Fibroblast of skin of right quadriceps (primary cell): ENCODE data around the gene TIMP3.
A peak's percentile ranks its signal among the peaks of the same experiment; 100 is the strongest.

Source experiments
- DNase-seq: peaks from one replicate; pipeline ENCODE4 v3.0.0-alpha.2; 2013

Gene TIMP3

DNA sequence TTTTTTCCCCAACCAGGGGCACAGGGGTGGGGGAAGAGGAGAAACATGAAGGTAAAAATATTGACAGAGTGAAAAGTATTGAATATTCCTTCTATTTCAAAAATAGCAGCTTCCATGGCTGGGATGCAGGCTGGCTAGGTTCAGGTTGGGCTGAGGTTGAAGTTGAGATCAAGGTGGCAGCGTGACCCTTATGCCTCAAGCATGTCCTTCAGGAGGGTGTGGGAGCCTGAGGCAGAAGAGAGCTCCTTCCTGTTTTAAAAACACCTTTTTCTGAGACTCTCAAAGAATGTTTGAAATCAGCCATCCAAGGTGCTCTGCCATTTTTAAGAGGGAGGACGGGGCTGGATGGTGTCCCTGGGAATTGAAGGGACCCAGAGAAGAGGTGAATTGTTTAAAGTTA is 29.5 kb downstream of the TIMP3 start:
- no peak for DNase-seq

DNA sequence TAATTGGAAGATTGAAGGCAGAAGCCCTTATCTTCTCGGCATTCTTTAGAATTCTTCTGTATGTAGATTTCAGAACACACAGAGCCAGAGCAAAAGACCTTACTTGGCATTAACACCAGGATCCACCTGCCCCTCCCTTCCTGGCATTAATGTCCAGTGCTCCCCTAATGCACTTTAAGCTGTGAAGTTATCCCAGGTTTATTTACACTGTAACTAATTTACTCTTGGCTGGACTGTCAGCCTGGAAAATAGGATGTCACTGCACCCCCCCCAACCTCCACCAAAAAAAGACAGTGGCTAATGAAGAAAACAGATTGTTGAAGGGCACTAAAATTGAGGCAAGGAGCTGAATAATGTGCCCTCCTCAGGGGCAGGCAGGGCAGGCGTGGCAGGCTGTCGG is 30.1 kb downstream of the TIMP3 start:
- no peak for DNase-seq

DNA sequence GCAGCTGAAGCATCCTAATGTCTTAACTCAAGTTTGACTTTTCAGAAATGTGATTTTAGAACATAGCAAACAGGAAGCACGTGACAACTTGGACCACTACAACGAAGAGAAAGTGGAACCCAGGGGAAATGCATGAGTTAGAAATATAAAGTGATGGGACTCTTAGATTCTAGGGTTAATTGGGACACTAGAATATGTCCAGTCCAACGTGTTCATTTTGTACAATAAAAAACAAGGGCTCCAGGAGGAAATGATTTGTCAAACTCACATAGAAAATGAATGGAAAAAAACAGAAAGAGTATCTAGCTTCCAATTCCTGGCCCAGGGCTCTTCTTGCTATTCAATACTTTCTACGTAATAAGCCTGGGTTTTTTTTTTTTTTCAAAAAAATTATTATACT is 30.7 kb downstream of the TIMP3 start:
- DNase-seq = no peak

DNA sequence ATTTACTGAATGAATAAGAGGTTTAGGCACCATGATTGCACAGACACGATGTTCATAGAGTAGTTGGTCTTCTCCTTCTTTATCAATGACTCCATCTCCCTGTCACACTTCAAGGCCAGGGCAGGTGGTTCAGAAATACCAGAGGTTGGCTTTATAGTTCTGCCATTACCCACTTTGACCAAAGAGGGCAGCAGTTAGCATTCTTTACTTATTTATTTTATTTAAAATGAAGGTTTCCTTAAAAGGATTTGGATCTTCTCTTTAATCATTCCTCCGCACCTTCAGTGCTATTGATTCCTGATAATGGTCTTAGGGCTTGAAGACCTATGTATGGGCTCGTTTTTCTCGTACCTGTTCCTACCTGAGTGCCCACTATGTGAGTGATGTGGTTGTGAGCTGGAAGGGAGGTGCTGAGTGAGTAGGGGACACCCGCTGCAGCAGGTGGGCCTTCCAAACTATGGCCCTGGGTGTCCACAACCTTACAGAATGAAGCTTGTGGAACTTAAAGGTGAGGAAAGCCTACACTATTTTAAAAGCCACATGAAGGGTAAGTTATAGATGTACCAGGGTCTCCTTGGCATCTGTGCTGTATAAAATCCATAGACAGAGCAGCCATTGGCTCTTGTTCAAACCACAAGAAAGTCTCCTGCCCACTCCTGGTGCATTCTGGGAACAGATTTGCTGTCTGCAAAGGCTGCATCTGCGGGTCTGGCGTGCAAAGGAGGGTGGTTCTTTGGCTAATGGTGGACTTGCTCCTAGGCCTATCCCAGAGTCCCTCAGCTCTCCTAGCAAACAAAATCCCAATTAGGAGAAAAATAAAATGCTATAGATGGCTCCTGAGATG is 35.0 kb downstream of the TIMP3 start:
- peak; percentile 20 for DNase-seq

DNA sequence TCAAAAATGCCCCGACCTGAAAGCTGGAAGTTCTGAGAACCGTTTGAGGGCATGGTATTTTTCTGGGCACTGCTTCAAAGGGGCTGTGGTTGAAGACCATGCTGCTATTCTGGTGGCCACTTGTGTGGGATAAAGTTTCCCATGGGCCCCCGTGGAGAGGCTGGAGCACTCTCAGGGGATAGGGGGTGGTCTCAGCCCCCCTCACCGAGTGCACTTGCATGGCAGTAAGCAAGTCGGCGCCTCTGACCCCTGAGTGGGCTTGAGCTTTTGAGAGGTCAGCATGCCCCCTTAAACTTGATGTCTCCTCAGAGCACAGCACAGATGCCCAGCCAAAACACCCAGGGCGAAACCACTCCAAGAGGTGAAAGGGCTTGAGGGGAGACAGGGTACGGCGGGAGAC is 35.6 kb downstream of the TIMP3 start:
- DNase-seq = no peak

DNA sequence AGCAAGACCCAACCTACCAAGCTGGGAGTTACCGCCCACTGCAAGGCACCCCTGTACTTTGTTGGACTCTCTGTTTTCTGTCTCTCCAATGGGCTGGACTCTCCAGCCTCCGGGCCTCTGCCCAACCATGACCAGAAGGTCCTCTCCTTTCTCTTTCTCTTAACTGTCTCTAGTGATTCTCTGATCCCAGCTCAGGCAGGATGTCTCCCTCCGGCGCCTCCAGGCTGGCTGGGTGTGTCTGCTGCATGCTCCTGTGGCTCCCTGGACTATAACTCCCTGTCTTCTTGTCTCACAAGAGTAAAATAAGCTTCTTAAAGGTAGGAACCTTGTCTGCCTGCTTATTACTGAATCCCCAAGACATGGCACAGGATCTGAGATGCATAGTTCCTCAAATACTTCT is 36.3 kb downstream of the TIMP3 start:
- no peak for DNase-seq

DNA sequence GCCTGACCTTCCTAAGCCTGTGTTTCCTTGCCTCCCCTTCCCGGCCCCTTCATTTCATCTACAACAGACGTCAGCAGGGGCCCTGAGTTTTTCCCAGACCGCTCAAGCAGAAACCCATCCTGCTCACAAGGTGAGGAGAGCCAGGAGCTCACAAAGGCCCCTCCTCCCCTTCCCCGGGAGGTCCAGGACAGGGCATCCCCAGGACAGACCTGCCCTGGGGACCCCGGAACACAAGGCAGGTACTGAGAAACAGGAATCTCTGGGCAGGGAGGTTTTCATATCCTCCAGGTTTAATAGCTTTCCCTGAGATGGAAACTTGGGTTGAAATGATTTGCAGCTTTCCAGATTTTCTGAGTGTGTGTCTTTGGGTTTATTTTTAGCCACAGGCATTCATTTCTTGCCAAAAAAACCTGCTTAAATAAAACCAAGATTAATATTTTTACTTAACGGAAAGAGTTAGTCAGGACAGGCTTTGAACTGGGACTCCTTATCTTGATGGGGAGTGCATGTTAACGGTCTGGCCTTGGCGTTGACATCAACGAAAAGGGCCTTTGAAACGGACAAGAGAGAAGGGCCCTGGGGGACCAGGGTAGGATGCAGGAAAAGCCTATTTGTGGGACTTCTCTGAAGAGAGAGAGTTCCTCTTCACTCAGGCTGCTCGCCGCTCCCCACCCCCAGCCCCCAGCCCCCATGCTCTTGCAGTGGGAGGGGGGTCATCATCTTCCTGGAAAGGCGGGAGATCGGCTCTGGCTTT is 38.5 kb downstream of the TIMP3 start:
- peak; percentile 74 for DNase-seq

DNA sequence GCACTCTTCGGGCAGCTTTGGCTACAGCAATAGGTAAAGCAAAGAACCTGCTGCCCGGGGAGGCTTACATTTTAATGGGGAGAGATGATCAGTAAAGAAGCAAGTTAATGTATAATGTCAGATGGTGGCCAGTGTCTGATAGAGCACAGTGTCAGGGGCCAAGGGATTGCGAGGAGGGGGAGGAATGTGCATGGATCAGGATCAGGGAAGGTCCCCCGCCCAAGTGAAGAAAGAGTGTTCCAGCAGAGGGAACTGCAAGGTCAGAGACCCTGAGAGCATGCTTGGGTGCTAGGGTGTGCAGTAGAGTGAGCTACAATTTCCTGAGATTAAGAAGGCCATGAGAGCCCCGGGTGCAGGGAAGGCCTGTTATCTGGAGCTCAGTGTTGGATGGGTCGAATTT is 39.7 kb downstream of the TIMP3 start:
- DNase-seq = no peak

DNA sequence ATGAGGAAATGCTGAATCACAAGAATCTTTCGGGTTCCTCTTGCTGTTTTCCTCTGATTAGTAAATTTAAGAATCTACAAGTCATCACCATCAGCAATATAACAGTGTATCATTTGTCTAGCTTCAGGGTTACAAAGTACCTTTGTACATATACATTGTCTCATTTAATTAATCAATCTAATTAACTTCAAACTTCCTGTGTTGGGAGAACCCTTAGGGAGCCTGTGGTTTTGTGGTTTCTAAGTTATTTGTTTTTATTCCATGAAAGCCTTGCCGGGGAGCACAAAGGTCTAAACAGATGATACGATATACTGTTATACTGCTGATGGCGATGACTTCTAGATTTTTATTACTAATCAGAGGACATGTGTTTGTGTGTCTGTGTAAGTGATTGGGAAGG is 41.0 kb downstream of the TIMP3 start:
- DNase-seq = peak; percentile 45

DNA sequence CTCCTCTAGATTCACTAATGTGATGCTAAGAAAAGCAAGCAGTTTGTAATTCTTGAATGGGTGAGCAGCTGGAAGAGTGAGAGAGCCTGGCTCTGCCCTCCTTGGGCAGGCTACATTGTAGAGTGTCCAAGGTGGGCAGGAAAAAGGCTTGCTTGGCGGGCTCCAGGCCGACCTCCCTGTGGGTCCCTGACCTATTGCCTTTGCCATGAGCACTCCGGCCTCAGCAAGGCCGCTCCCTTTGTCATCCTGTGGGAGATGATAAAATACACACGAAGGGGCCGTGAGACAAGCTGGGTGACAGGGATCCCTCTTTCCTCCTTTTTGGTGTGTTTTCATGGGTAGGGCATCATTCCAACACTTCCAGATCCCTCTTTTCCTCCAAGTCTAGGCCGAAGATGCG is 41.8 kb downstream of the TIMP3 start:
- DNase-seq = no peak

DNA sequence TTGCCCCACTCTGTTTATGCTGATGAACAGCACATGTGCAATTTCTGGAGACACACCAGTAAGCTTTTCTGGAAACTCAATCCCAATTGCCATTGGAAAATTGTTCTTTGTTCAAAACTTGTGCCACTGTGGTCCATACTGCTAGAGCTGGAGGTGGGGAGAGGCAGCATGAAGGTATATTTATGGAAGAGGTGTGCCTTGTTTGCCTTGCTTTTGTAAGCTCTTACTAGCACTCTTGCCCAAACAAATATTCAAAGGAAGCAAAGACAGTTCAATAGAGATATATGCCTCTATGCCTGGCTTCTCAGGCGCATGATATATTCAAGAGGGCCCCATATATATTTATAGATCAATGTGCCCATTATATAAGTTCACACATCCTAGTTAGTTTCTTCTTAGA is 42.7 kb downstream of the TIMP3 start:
- no peak for DNase-seq

DNA sequence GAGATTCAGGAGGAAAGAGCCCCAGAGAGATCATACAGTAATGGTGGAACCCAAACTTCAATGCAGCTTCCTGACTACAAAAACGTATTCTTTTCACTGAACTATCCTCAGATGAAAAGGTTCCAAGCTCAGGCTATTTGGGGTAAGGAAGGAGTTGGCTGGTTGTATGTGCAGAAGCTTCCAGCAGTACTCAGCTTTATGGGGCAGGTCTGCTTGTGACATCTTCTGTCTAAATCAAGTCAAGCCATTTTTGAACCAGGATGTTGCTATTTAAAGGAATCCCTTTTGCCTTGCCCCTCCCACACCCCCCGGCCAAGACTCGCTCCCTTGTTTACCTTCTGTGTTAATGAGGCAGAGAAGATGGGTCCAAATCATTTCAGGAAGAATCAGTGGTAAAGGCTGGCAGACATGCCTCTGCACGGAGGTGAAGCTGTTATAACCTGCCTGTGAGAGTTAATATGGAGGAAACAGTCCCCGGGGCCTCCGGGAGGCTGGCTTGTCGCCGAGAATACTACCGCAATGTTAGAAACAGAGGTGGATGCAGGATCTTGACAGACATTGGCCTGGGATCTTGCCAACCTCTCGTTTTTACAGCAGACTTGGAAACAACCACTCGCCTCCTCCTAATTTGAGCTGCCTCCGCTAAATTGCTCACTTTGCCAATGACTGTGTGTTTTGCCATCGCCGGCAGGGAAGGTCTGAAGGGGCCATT is 45.4 kb downstream of the TIMP3 start:
- no peak for DNase-seq

DNA sequence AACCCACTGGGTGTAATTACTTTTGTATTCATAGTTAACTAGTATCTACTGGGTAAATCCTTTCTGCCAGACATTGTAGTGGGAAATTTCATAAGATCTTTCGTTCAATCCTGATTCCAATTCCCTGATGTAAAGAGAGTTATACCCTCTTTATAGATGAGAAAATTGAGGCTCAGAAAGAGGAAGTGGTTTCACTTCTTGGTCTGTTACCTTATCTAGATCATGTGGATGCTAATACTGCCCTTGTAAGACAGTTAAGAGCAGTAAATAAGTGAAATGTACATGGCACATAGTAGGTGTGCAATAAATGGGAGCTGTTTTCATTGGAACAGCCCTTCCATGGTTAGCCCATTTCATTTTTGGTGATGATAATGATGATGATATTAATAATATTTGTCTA is 46.7 kb downstream of the TIMP3 start:
- no peak for DNase-seq

DNA sequence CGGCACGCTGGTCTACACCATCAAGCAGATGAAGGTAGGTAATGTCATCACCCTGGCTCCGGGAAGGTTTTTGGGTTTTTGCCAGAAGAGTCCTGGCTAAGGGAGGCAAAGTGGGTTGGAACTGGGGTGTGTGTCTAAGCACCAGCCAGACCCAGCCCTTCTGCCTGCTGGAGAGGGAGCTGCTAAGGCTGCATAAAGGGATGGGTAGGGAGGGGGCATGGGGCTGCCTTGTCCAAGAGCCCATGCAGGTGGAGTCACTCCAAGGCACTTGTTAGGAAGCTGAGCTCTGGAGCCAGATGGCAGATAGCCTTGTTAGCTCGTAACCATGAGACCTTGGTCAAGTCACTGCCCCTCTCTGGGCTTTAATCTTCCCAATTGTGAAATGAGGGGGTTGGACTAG is 48.0 kb downstream of the TIMP3 start:
- no peak for DNase-seq

DNA sequence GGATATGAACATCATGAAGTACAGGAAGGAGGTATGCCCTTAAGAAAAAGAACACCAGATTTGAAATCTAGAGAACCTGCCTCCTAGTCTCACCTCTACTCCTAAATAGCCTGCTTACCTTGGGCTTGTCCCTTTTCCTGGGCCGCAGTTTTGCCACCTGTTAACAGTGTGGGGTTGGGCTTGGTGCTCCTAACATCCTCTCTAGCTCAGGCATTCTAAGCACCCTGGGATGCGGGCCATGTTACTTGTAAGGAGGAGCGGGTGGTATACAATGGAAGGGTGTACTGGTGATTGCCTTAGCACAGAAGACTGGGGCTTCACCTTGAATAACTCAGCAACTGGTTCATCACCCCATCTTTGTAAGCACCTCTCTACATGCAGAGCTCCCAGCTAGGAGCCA is 48.7 kb downstream of the TIMP3 start:
- no peak for DNase-seq

DNA sequence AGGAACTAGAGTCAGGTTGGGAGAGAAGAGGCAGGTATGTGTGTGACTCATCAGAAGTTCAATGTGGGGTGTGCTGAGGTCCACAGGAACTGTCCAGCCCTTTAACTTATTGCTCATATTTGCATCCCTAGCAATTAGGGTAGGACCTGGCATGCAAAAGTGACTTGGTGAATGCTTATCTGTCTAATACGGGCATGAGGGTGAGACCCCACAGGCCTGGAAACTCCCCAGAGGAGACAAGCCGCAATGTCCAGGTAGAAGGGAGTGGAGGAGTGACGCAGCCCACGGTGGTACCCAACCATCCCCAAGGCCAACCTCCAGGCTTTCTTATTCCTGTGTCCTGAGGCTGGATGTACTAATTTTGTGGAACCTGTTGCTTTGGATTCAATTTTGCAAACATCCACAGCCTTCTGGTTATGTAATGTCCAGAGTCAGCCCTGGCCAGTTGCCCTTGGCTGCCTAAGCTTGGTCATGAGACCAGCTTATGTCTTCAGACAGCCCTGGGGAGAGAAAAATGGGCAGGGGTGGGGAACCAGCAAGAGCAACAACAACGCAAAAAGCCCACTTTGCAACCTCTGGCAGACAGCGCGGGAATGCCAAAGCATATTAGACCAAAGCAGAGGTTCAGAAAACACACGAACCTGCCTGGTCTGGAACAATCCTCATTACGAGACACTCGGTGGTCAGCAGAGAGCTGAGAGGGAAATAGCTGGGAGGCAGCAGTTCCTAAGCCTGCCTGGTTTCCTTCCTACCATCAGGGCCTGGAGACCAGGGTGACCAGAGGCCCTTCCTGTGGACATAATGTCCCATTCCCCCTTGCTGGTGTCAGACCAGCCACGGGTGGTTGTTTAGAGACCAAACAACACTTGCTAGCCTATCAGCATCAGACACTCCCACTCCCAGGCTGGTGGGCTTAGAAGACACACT is 49.3 kb downstream of the TIMP3 start:
- no peak for DNase-seq

DNA sequence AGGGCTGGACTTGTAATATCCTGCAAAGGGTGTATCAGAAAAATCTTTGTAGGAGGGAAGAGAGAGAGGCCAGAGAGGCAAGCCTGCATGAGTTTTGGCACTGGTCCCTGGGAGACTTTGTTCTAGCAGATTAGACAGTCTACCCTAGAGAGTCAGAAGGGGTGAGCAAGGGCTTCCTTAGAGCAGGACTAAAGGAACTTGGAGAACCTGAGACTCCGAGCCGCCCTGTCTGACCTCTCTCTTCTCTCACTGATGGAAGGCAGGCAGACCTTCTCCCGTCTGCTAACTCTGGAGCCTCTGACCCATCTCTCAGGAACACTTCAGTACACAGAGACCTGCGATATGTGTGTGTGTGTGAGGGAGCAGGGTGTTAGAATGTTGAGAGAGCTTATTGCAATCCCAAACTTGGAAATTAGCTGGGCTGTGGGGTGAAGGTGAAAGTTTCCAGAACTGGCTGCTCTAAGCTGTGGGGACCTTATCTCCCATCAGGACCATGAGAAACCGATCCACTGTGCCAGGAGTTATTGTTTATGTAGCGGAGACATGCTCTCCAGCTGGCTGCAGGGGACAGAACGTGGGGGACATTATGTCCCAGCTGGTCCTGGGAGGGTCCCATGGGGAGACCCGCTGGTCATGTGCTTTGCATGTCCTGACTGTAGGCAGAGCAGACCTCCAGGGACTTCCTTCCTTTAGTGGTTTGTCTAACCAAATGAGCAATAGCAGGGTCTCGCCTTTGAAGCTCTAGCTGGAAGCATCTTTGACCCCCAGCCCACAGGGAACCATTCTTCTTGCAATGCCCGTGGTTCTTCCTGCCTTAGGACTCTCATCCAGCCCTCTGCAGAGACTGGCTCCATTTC is 51.1 kb downstream of the TIMP3 start:
- DNase-seq = no peak

DNA sequence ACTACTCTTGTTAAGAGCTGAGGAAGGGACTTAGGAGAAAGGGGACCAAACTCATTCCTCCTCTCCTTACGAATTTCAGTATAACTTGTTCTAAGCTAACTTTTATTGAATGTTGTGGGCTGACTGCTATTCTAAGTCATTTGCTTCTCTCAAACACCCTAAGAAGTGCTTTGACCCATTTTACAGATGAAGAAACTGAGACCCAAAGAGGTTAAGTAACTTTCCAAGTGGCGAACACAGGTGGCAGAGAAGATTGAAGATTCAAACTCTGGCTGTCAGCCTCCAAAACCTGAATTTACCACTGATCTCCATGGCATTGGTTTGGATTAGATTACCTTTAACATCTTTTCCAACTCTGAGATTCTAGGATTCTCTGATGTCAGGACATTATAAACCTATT is 52.2 kb downstream of the TIMP3 start:
- DNase-seq = no peak

DNA sequence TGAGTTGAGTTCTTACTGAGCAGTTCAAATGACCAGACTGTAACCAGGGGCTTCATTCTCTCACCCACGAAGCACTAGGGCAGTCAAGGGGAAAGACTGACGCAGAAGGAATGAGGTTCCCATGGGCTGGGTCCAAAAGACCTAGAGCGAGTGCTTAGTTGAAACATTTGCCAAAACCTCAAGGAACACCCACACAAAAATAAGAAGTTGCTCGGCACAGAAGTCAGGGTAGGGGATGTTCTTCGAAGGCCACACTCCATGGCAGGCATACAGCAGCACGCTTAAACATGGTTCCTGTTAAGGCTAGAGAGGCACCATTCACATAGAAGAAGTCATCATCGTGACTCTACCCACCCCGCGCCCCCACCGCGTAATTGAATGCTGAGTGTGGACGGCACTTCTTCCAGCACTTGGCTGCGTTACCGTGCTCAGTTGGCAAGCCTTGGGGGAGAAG is 52.9 kb downstream of the TIMP3 start:
- DNase-seq = no peak

DNA sequence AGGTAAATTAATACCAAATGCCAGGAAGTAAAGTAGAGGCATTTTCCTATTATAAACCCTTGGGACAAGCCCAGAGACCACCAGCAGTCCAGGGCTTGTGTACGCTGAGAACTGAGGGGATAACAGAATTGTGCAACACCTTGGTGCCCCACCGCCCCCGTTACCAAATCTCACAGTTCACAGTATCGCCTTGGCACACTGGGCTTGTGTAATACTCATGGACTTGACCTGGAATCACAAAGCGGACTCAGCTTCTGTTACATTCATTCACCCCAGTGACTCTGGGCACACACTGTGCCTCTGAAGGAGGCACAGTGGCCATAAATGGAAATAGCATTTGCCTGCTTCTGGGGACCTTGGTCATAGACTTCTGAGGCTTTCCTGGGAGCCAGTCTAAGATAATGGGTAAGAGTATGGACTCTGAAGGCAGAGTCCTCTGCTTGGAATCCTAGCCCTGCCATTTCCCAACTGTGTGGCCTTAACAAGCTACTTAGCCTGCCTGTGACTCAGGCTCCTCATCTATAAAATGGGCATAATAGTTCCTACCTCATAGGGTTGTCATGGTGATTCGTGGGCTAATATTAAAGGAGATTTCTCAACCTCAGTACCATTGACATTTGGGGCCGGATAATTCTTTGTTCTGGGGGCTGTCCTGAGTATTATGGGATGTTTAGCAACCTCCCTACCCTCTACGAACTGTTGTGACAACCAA is 53.7 kb downstream of the TIMP3 start:
- no peak for DNase-seq

DNA sequence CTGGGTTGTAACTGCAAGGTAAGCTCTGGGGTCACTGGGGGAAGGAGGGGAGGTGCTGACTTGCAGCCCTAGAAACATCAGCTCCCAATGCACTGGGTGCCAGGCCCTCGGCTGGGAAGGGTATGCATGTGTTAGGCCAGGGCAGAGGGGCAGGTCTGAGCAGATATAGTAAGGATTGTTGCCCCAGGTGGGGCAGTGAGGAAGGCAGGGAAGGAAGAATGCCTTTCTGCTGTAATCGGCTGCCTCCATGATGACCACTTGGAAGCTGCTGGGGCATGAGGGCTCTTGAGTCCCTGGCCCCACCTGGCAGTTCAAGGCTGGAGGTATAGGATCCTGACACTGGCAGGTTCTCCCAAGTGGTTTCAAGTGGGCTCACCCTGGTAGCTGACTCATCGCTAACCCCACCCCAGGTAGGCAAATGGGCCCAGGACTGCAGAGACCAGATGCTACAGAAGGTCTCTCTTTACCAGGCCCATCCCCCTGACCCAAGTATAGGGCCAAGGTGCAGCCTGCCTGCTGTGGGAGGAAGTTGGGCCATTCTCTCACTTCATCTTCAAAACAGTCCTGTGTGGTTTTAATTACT is 56.7 kb downstream of the TIMP3 start:
- no peak for DNase-seq
